ENCODE data around the gene DHRS1. TPM values are rescaled to one million over a fixed set of nuclear protein-coding genes. Genes with fewer than 3 reads are reported as not detected.

Gene DHRS1
- total and polyA plus RNA-seq, 9 of the 15 experiments (the other 6 are each of a cell fraction or from before 2014, with no cell fraction given), result 7.3 to 33.6 (median 13.3) TPM

DNA sequence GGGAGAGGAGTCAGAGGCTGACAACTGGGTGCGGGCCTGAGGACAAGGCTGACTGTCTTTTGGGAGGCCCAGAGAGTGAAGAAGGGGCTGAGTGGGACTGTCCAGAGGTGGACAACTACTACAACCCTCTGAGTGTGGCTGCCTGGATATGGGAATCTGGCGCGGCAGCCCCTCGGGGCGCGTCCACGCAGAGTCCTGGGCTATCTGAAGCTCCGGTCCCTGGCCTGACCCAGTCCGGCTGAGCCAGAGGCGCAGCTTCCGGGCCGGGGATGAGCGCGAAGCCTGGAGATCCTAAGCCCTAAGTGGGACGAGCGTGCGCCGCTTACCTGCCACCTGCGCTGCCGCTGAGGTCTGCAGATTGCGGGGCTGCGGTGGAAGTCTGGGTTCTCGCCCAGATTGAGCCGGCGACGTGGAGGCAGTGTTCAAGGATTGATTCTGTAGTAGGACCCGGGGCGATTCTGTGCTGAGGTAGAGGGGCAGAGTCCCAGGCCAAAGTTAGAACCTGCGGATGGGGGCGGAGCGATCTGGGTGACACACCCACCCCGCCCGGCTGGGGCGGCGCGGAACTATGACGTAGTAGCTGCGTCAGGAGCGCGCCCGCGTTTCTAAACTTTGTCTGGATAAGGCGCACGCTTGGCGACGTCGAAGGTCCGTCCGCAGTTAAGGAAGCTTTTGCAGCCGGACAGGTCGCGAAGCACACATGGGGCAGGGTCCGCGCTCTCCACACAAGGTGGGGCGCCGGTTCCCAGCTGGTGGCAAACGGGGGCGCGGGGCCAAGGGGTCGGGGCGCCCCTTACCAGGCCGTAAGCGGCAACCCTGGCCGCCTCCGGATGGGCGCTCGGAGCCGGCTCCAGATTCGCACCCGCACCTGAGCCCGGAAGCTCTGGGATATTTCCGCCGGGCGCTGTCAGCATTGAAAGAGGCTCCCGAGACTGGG lies at the start of gene DHRS1, which contains the start of gene NOP9 (continued):
- TF ChIP-seq SIN3A (IDR thresholded peaks at IDR 0.05; ENCODE audit: borderline replicate concordance in 2 of 2, control insufficient read depth in 1 of 2, low read depth in 2 of 2, low read length in 2 of 2) (peak; percentile 96 to 97), HNRNPLL (IDR thresholded peaks at IDR 0.05; ENCODE audit: low read depth, low read length, poor library complexity, severe bottlenecking) (peak; percentile 54), CREM (IDR thresholded peaks at IDR 0.05; ENCODE audit: low read depth) (peak; percentile 100), CXXC5 (CRISPR knock-in tag; IDR thresholded peaks at IDR 0.05) (peak; percentile 58), FOXK2 (conservative IDR thresholded peaks at IDR 0.05 in 1 of 2, IDR thresholded peaks at IDR 0.05 in 1 of 2; ENCODE audit: low read depth in 2 of 2) (peak; percentile 43 to 61; a peak in 1 of 4 replicates), E2F5 (CRISPR knock-in tag; IDR thresholded peaks at IDR 0.05) (no peak), ZFX (CRISPR knock-in tag; IDR thresholded peaks at IDR 0.05) (peak; percentile 63), SUPT5H (IDR thresholded peaks at IDR 0.05) (peak; percentile 62), NBN (IDR thresholded peaks at IDR 0.05; ENCODE audit: low read depth) (peak; percentile 70; the same call in 1 of the 2 replicates), KDM5B (IDR thresholded peaks at IDR 0.05; ENCODE audit: insufficient replicate concordance, low read depth, low read length) (peak; percentile 37), ZNF146 (CRISPR knock-in tag; IDR thresholded peaks at IDR 0.05; ENCODE audit: unreplicated experiment) (no peak), HDAC2 (IDR thresholded peaks at IDR 0.05) (0 out of 2 replicates have a peak, but pooled peaks have one; percentile 26), HDAC1 (IDR thresholded peaks at IDR 0.05) (peak in 1 of 2 experiments; percentile 92; a peak in 2 of 4 replicates), ETV5 (CRISPR knock-in tag; IDR thresholded peaks at IDR 0.05; ENCODE audit: low read depth) (no peak; the same call in 1 of the 2 replicates), EHMT2 (IDR thresholded peaks at IDR 0.05) (no peak), GMEB1 (CRISPR knock-in tag; IDR thresholded peaks at IDR 0.05) (peak; percentile 63), ZNF253 (CRISPR knock-in tag; conservative IDR thresholded peaks at IDR 0.05) (no peak), SIX5 (IDR thresholded peaks at IDR 0.05; ENCODE audit: borderline replicate concordance in 1 of 2, insufficient read depth in 1 of 2, low read depth in 1 of 2, low read length in 2 of 2) (peak; percentile 19 to 24; a peak in 1 of 4 replicates), TGIF2 (CRISPR knock-in tag; IDR thresholded peaks at IDR 0.05) (0 out of 2 replicates have a peak, but pooled peaks have one; percentile 21), RBFOX2 (IDR thresholded peaks at IDR 0.05; ENCODE audit: low read depth, low read length) (peak; percentile 83), POLR2A (conservative IDR thresholded peaks at IDR 0.05) (peak; percentile 72; the same call in 1 of the 2 replicates), C11orf30 (IDR thresholded peaks at IDR 0.05; ENCODE audit: low read depth) (peak; percentile 95), GABPA (tag; conservative IDR thresholded peaks at IDR 0.05; ENCODE audit: low read depth) (0 out of 2 replicates have a peak, but pooled peaks have one; percentile 36)
- TF ChIP-seq, protein P1, sequence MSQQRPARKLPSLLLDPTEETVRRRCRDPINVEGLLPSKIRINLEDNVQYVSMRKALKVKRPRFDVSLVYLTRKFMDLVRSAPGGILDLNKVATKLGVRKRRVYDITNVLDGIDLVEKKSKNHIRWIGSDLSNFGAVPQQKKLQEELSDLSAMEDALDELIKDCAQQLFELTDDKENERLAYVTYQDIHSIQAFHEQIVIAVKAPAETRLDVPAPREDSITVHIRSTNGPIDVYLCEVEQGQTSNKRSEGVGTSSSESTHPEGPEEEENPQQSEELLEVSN (IDR thresholded peaks at IDR 0.05; ENCODE audit: borderline replicate concordance in 1 of 2, extremely low read depth in 1 of 2, insufficient read depth in 1 of 2, insufficient read length in 1 of 2, low read depth in 1 of 2, low read length in 1 of 2, poor library complexity in 1 of 2, severe bottlenecking in 1 of 2), result peak; percentile 31 to 50

Data from K562 (cell line).